Activated CD4-positive, alpha-beta T cell treated with anti-CD3 and anti-CD28 coated beads, Interleukin-10, Interleukin-2, amounts not matched to agents 100 ng/mL and 50 ng/mL, durations not matched to agents 16 hours and 8 hours (primary cell): ENCODE results near the gene GRHL1.
A peak's percentile ranks its signal among the peaks of the same experiment; 100 is the strongest.
"Not testable (repeated sequence)": the region's sequence is repeated elsewhere in the genome, so short reads cannot be mapped to it uniquely, and the experiment has no call there.

ENCODE experiments used
- DNase-seq: peaks from one replicate; pipeline ENCODE4 v3.0.0-alpha.2; 2020

GRHL1 gene, protein sequence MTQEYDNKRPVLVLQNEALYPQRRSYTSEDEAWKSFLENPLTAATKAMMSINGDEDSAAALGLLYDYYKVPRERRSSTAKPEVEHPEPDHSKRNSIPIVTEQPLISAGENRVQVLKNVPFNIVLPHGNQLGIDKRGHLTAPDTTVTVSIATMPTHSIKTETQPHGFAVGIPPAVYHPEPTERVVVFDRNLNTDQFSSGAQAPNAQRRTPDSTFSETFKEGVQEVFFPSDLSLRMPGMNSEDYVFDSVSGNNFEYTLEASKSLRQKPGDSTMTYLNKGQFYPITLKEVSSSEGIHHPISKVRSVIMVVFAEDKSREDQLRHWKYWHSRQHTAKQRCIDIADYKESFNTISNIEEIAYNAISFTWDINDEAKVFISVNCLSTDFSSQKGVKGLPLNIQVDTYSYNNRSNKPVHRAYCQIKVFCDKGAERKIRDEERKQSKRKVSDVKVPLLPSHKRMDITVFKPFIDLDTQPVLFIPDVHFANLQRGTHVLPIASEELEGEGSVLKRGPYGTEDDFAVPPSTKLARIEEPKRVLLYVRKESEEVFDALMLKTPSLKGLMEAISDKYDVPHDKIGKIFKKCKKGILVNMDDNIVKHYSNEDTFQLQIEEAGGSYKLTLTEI

DNA sequence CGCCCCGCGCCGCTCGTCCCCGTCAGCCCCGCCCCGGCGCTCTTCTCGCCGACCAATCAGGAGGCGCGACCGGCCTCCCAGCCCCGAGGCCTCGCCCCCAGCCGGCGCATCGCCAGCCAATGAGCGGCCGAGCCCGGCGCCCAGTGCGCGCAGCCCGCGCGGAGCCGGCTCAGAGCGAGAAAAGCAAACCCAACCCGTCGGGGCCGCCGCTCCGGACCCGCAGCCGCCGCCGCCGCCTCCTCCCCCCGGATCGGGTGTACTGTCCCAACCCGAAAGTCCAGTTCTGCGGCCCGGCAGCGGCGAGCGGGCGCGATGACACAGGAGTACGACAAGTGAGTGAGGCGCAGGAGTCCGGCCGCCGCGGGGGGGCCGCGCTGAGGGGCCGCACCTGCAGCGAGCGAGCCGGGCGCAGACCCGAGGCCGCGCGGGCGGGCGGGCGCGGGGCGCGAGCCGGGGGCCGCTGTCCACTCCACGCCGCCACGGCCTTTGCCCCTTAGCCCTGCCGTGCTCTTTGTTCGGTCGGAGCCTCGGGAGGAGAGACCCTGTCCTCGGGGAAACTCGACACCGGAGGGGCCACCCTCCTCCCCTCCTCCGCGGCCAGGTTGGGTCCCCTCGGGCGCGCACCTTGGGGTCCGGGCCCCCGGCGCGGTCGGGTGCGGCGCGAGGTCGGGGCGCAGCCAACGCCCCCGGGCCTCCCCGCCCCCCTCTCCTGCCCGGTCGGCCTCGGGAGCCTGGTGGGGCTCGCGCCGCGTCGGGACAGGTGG is at the start of gene GRHL1:
TSS of gene GRHL1 (plus strand) at position 172 of the 764 bp plus-strand sequence. CDS start at position 313, 141 bp downstream.
- peak; percentile 95 for DNase-seq

DNA sequence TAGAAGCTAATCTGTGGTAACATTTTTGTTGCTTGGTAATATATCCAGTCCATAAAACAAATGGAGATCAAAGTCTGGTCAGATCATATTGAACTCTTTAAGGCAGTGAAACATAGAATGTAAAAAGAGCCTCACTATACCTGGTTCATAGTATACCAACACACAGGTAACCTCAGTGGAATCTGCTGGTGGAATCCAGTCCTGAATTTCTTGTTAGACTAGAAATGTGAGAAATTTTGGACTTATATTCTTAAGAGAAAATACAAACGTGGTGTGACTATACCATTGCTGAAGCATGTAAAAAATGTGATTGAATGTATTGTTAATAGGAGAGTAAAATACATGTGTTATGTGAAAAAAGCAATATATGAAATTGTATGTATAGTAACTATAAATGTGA is 46.1 kb upstream of the GRHL1 start:
- DNase-seq = no peak

DNA sequence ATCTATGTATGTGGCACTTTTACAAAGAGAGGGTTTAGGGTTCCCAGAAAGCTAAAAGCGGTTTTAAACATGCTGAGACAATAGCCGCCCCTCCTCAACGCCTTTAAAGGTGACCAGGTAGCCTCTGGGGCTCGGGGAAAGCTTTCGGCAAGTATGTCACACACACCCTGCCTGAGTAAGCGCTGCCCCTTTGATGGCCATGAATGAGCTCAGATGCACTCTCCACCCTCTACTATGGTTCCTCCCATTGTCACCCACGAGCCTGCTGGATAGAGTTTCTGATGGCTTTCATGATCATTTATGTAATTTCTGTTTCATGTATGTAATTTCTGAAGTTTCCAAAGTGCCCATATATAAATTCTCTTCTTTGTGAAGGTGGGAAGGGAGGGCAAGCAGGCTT is 44.1 kb upstream of the GRHL1 start:
- no peak for DNase-seq

DNA sequence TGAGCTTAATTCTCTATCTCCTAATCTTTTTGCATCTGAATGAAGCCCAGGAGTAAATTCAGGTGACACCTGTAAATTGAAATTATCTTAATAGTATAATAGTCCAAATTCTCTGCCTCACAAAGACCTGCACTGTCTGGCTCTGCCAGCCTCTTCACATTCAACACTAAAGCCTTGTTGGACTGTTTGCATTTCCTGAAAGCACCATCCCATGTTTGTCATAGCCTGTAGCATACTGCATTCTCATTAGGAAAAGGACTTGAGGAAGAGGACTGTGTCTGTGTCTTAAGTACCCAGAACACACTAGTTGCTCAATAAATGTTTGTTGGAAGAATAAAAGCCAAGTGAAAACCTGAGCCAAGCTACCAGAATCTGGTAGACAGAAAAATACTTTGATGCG is 42.9 kb upstream of the GRHL1 start:
- no peak for DNase-seq

DNA sequence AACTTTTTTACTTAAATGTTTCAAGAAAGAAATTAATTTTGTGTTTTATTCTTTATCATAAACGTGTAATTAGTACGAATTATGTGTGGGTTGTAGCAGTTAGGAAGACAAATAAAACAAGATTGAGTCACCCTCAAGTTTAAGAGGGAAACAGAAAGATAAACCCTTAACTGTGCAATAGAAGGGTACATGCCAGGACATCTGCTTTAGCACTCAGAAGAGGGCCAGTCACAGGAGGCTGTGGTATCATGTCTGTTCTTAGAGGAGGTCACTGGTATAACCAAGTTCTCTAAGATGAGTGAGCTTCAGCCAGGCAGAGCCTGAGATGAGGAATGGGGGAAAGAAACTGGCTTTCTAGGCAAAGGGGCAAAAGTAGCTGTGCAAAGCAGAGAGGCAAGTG is 42.4 kb upstream of the GRHL1 start:
- no peak for DNase-seq

DNA sequence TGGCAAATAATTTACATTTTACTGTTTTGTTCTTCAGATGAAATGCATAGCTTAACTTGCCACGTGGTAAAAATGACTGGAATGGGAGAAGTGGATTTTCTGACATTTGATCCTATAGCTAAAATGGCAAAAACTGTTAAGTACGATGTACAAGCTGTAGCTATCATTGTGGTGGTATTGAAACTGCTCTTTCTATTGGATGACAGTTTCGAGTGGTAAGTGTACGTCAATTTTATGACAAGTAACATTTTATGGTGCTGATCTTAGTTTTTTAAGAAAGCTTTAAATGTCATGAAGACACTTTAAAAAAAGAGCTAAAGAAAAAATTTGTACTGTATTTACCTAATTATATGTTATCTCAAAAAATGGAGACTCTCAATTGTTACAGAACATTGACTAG is 40.8 kb upstream of the GRHL1 start:
- no peak for DNase-seq

DNA sequence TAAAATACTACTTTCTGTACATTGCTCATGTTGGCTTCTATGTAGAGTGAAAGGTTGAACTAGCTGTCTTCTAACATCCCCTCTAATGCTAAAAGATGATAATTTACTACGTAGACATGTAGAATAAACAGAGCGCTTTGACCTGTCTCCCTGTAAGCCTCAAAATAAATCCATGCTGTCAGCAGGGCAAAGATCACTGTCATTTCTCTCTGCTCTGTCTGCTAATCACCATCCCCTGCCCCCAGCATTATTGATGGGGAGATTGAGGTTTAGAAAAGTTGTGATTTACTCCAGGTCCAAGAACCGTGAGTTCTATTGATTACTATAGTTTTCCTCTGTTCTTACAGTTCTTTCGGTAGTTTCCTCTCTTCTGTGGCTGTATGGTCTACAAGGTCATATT is 39.0 kb upstream of the GRHL1 start:
- DNase-seq = no peak

DNA sequence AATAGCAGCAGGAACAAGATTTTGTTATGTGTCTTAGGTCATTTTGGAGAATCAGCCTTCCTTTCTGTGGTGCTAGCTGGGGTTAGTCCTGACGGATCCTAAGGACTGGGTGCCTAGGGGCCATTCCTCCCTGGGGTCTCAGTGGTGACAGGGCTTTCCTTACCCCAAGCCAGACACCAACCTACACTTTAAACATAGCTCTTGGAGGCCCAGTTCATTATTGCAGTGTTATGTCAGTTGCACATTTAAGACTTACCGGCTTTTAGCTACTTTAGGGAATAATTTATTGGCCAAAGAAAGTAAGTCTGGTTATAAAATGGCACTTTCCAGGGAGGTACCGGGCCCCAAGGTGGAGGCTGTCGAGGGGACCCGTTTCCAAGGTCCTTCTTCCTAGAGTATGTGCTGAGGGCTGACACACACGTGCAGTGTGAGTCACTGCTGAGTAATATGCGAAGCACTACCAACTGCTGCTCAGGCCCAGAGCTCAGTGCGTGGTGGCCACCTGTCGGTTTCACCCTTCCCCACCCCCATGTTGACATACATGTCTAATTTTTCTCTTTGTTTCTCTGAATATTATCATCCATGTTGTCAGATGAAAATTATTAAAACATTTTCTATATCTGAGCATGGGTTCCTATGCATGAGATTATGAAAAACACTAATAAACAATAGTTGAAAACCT is 37.0 kb upstream of the GRHL1 start:
- DNase-seq = peak; percentile 89

DNA sequence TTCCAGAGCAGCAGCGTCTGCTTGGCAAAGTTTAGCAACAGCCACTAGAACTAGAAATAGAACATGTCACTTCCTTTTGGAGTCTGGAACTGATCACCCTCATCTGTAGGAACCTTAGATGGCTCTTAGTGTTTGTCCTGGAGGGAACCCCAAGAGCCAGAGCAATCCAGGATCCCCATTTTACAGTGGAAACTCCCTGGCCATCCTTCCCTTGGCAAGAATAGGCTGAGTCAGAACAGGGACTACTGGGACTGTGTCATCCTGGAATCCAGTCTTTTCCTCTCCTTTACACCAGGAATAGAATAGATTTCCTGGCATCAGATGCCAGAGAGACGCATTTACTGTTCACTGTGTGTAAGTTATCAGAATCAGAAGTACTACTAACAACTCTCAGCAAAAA is 33.2 kb upstream of the GRHL1 start:
- no peak for DNase-seq

DNA sequence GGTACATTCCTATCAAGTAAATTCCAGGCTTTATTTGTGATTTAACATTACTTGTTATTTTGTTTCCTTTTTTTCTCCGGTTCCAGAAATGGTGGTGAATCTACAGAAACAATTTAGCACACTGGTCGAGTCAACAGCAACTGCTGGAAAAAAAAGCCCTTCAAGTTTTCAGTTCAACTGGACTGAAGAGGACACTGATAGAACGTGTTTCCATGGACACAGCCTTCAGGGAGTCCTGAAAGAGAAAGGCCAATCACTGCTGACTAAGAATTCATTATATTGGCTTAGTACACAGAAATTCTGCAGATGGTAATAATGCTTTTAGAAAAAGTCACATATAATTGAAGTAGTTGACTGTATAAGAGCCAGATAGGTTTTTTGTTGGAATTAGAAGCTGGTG is 32.0 kb upstream of the GRHL1 start:
- DNase-seq = no peak

DNA sequence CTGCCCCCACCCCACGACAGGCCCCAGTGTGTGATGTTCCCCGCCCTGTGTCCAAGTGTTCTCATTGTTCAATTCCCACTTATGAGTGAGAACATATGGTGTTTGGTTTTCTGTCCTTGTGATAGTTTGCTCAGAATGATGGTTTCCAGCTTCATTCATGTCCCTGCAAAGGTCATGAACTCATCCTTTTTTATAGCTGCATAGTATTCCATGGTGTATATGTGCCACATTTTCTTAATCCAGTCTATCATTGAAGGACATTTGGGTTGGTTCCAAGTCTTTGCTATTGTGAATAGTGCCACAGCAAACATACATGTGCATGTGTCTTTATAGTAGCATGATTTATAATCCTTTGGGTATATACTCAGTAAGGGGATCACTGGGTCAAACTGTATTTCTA is 24.5 kb upstream of the GRHL1 start:
- DNase-seq = not testable (repeated sequence)

DNA sequence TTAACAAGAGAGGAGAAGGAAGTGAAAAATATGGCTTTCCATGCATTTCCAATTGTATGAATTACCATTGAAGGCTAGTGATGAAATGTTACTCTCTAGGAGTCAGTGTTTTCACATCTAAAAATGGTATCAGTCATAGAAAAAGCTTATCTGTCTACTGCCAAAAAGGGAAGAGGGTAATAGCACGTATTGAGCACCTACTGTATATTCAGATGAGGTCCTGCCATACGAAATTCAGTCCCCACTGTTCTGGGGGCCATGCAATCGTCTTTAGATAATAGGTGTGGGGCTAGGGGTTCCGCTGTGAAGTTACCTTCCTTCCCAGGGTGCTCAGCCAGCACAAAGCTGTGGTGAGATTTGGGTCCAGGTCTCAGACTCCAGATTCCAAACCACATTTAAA is 14.2 kb upstream of the GRHL1 start:
- DNase-seq = no peak

DNA sequence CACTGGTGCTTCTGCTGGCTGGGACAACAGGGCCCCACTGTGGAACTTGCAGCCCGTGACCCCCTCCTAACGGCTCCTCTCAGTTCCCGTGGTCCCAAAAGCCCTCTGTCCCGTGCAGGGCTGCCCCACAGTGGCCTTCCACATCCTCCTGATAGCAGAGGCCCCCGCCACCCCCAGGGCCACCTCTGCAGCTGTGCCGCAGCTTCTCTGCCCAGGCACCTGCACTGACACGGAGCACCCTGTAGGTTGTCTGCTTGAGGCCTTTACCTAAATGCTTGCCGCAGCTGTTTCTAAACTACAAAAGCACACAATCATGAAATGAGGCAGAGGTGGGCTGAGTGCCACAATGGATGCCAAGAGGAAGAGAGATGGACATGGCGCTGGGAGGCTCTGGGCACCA is 13.5 kb upstream of the GRHL1 start:
- no peak for DNase-seq

DNA sequence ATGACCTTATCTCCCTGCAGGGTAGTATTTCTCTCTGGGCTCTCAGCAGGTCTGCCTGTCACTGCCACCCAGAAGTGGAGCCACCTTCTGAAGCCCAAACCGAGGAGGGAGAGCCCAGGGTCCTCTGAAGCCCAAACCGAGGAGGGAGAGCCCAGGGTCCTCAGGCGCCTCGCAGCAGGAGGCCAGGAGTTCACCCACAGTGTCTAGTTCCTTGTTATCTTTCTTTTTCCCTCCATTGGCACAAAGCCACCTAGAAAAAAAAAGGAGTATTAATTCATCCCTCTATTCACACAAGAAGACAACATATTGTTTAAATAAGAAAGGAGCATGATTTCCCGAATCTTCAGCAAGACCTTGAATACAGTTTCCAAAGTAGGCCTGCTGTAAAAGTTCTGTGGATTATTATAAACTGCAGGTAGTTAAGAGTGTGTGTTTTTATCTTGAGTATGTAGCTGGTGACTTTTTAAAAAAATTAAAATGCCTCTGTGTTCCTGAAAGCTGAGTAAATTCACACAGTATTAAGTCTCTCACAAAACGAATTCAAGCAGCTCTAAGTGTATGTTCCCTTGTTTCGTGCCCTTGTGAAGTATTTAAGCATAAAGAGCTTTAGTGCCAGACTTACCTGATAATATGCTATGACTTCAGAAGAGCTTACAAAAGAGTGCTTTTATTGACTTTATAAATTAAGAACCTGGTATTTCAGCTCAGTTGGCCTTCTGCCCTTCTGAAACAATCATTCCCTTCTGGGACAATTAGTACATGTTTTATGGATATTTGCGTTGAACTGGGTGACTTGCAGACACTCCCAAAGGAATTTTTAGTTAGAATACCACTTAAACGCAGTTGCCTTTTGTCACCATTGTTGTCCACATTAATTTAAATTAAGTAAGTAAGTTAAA is 11.7 kb upstream of the GRHL1 start:
- no peak for DNase-seq

DNA sequence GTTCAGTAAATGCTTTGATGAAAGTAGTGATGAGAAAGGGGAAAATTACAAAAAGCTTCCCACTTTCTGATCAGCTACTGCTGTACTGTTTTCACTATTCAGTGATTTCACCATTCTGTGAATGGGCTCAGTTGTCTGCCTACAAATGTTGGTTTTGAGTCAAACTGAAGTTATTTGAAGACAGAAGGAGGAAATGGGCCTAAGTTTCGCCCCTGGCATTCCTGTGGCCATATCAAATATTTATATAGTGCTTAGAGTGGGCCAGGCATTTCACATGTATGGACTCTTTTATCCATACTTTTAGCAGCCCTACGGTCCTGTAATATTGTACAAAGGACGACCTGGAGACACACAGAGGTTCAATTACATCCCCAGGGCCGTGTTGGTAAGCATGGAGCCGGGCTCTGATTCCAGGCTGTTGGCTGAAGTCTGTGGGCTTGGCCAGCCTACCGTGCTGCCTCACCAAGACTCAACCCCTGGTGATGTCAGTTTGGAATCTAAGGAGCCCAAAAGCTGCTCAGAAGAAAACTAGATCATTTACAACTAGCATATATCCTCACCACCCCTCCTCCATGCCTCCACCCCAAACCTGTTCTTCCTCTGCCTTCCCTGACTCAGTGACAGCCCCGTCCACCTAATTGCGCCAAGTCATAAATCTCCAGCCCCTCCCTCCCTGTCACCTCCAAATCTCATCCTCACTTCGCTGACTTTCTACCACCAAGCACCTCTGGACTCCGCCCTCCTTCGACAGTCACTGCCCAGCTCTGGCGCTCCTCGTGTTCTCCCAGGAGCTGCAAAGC is 10.1 kb upstream of the GRHL1 start:
- DNase-seq = no peak

DNA sequence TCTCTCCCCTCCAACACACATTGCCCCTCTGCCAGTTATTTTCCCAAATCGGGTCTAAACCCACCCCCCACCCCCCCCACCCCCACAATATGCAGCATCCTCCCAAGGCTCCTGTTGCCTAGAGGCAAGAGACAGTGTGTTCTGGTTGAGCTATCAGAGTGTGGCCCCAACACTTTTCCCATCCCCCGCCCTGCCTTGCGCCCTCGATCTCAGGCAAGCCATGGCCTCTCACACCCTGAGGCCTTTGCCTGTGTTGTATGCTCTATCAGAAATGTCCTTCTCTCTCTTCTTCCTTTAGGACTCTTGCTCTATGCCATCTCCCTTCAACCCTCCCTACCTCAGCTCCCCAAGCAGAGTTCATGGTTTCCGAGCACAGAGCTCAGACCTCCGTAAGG is 9.5 kb upstream of the GRHL1 start:
- no peak for DNase-seq

DNA sequence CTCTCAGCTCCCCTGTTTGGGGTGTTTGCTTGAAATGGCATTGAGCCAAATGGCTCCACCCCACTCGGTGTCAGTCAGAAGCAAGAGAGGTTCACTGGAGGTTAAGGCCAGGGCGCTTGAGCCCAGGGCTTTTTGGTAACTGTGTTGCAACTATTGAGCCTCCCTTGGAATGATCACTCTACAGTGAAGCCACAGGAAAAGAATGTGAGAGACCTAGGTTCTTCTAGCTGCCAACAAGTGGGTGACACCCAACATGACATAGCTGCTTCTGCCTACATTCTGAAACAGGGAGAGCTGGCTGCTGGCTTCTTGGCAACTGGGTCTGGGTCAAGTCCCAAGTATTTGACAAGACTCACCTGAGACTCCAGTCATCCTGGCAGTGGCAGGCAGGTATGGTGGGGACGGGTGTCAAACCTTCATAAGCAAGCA is 7.1 kb upstream of the GRHL1 start:
- no peak for DNase-seq

DNA sequence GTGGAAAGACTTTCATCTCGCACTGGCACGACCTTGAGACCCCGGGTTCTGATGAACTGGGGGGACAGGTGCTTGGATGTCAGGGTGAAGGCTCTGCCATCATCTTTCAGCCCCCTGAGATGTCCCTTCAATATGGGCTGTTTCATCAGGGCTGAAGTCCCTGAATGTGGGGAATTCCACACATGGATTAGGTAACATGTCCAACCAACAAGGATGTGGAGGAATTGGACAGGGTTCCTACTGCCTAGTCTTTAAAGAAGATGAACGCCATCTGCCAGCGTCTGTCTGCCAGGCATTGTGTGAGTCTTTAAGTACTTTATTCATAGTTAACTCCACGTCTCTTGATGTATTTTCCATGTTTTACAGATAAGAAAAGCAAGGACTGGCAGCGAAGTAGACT is 5.9 kb upstream of the GRHL1 start:
- DNase-seq = no peak

DNA sequence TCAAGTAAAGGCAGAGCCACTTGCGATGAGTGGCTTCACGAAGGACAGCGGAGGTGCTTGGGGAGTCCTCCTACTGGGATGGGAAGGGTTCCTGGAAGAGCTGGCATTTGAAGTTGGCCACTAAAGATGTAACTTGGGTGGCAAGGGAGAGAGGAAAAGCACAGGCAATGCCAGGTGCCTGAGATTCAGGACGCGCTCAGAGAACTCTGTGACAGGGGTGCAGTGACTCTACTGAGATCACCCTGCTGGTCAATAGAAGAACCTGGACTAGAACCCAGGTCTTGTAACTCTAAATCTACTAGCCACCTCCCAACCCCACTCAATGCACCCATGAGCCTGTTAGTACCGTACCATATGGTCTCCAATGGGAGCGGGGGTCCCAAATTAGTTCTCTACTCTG is 5.4 kb upstream of the GRHL1 start:
- DNase-seq = no peak

DNA sequence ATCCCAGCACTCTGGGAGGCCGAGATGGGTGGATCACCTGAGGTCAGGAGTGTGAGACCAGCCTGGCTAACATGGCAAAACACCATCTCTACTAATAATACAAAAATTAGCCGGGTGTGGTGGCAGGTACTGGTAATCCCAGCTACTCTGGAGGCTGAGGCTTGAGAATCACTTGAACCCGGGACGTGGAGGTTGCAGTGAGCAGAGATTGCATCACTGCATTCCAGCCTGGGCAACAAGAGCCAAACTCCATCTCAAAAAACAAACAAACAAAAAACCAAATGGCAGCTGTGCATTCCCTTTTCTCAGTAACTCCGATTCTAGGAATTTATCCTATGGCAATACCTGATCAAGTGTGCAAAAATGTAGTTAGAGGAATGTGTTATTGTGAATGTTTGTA is 4.7 kb upstream of the GRHL1 start:
- DNase-seq = no peak

DNA sequence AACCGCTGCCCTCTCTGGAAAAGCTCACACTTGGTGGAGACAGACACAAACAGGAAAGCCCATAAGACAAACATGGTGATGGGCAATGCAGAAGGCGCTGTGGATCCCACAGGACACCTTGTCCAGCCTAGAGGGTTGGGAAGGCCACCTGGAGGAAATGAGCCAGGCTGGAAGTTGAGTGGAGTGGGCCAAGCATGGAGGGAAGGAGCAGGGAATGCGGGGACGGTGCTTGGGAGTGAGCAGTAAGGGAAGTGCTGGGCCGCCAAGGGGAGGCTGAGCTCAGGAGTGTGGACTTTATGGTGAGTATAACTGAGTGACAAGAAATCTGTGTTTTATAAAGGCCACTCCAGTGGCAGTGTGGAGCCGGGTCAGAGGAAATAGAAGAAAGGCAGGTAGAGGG is 2.8 kb upstream of the GRHL1 start:
- no peak for DNase-seq
